Activated T-cell treated with anti-CD3 and anti-CD28 coated beads, Interleukin-2, amount 50 U/mL, for 4 hours (primary cell): ENCODE results near the gene SSNA1. TPM values are rescaled to one million over a fixed set of nuclear protein-coding genes. Genes with fewer than 3 reads are reported as not detected.

Source experiments
- ATAC-seq, 2 donors: fragments of 200-7000 bp; cut with Tn5 transposase; one replicate each; pipeline ENCODE4 v1.10.0; 2021
- DNase-seq: peaks from one replicate; pipeline ENCODE4 v3.0.0-alpha.2; 2020
- H3K27me3 Mint-ChIP-seq: one replicate; pipeline ENCODE4 v1.8.0; 2021; ENCODE audit warnings: low read depth, mixed read lengths
- H3K36me3 Mint-ChIP-seq: one replicate; pipeline ENCODE4 v1.8.0; 2022; ENCODE audit warnings: mixed read lengths; ENCODE audit not compliant: insufficient read depth
- H3K4me1 Mint-ChIP-seq: one replicate; pipeline ENCODE4 v1.8.0; 2021; ENCODE audit warnings: low read depth, mixed read lengths
- H3K4me3 Mint-ChIP-seq: one replicate; pipeline ENCODE4 v1.8.0; 2021; ENCODE audit warnings: mild to moderate bottlenecking, moderate library complexity, mixed read lengths
- H3K9me3 Mint-ChIP-seq: one replicate; pipeline ENCODE4 v1.8.0; 2021; ENCODE audit warnings: mixed read lengths
- total RNA-seq, 3 donors: library from RNA; stranded (reverse); gene quantifications; one replicate each; pipeline ENCODE4 v1.2.1, GENCODE V29; 2021

SSNA1 gene
- total RNA-seq, 3 donors from 2014 or later, result 144 to 156 (median 150) TPM

DNA sequence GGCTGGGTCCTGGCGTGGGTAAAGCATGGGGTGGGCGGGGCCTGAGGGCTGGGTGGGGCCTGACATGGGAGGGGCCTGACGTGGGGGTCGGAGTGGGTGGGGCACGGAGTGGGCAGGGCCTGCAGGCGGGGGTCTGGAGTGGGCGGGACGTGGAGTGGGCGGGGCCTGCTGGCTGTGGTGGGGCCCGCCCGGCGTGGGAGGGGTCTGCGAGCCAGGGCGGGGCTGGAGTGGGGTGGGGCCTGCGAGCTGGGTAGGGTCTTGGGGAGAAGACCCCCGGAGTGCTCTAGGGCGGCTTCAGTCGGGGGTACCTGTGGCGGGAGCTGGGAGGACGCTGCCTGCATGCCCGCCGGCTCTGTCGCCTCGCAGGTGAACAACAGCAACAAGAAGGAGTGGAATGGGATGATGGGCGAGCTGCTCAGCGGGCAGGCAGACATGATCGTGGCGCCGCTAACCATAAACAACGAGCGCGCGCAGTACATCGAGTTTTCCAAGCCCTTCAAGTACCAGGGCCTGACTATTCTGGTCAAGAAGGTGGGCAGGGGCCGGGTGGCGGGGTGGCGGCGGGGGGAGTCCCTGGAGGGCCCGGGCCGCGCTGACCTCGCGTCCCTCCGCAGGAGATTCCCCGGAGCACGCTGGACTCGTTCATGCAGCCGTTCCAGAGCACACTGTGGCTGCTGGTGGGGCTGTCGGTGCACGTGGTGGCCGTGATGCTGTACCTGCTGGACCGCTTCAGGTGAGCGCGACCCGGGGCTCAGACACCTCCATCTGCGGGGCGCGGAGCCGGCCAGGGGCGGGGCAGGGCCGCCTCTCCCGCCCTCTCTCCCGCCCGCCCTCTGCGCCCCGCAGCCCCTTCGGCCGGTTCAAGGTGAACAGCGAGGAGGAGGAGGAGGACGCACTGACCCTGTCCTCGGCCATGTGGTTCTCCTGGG lies 26.7 kb upstream of the SSNA1 start:
- ATAC-seq (no peak), DNase-seq (no peak)
- Mint-ChIP-seq H3K27me3 (peaks cover 65% of the 10 kb centered on the region), H3K4me3 (no peak overlapping the region), H3K4me1 (peaks cover 19% of the 10 kb centered on the region), H3K36me3 (no peaks in the 10 kb centered on the region), H3K9me3 (no peaks in the 10 kb centered on the region)

DNA sequence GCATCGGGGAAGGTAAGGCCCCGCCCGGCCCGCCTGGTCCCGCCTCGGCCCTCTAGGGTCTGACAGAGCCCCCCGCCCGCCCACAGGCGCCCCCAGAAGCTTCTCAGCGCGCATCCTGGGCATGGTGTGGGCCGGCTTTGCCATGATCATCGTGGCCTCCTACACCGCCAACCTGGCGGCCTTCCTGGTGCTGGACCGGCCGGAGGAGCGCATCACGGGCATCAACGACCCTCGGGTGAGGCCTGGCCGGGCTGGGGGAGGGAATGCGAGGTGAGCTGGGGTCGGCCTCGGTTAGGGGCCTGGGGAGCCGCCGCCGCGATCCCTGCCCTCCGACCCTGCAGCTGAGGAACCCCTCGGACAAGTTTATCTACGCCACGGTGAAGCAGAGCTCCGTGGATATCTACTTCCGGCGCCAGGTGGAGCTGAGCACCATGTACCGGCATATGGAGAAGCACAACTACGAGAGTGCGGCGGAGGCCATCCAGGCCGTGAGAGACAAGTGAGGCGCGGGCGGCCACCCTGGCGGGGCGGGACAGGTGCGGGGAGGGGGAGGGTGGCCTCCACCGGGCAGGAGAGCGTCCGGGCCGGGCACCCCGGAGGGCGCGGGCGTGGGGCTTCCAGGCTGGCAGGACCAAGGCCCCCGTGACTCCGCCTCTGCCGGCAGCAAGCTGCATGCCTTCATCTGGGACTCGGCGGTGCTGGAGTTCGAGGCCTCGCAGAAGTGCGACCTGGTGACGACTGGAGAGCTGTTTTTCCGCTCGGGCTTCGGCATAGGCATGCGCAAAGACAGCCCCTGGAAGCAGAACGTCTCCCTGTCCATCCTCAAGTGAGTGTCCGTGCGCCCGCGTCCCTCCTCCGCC lies 25.7 kb upstream of the SSNA1 start:
- Mint-ChIP-seq H3K27me3 (peaks cover 61% of the 10 kb centered on the region), H3K36me3 (no peaks in the 10 kb centered on the region), H3K4me3 (no peak overlapping the region), H3K4me1 (peaks cover 14% of the 10 kb centered on the region), H3K9me3 (no peaks in the 10 kb centered on the region)
- DNase-seq (no peak), ATAC-seq (peak in 1 of 2 donors; percentile 46)

- no peak for ATAC-seq
- no peak for DNase-seq
- H3K9me3 Mint-ChIP-seq, result no peaks in the 10 kb centered on the region
- H3K36me3 Mint-ChIP-seq, result no peaks in the 10 kb centered on the region
- H3K27me3 Mint-ChIP-seq, result peaks cover 55% of the 10 kb centered on the region
- H3K4me3 Mint-ChIP-seq, result no peak overlapping the region
- peaks cover 10% of the 10 kb centered on the region for H3K4me1 Mint-ChIP-seq
Measured at GRCh38 chr9:137163365-137163715, 25.1 kb upstream of the SSNA1 start.

DNA sequence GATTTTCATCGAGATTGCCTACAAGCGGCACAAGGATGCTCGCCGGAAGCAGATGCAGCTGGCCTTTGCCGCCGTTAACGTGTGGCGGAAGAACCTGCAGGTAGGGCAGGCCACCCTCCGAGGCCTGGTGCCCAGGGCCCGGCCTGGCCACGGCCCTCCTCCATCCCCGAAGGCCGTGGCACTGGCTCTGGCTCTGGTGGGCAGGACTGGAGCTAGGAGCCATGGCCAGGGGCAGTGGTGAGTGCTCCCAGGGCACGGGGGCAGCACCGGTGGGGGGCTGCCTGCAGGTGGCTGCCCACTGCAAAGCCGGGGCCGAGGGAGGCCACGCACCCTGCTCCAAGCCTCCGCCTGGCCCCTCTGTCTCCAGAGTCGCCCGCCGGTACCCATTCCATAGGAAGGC lies 24.7 kb upstream of the SSNA1 start:
- H3K9me3 Mint-ChIP-seq, result no peaks in the 10 kb centered on the region

GRCh38 chr9:137164370-137165249 lies 23.9 kb upstream of the SSNA1 start:
- Mint-ChIP-seq H3K36me3 (no peaks in the 10 kb centered on the region), H3K4me1 (peaks cover 4% of the 10 kb centered on the region), H3K9me3 (no peaks in the 10 kb centered on the region), H3K4me3 (no peak overlapping the region), H3K27me3 (peaks cover 49% of the 10 kb centered on the region)
- no peak for ATAC-seq
- DNase-seq, result no peak

More for the DNA sequence above, 24.7 kb upstream of the SSNA1 start:
- peaks cover 8% of the 10 kb centered on the region for H3K4me1 Mint-ChIP-seq
- H3K27me3 Mint-ChIP-seq, result peaks cover 54% of the 10 kb centered on the region
- no peak for DNase-seq
- H3K4me3 Mint-ChIP-seq, result no peak overlapping the region
- H3K36me3 Mint-ChIP-seq, result no peaks in the 10 kb centered on the region
- ATAC-seq, result no peak

DNA sequence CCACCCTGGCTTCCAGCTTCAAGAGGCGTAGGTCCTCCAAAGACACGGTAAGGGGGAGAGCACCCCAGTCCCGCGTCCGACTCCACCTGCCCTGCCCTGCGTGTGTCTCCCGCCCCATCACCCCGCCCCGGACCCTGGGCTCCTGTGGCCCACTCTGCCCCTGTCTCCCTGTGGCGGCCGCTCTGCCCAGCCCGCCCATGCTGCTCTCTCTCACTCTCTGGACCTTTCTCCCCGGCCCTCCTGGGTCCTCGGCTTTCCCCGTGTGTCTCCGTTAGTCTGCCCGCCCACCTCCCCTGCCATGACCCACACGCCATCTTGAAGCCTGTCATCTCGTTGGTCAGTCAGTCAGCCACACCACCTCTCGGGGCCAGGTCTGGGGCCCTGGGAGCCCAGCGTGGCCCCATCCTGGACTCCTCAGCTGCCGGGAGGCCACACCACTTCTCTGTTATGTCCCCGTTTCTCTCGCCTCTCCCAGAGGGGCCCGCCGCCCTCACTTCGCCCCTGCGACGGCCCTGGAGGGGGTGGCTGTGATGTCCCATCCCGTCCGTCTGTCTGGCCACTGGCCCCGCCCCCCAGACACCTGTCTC lies 23.1 kb upstream of the SSNA1 start:
- Mint-ChIP-seq H3K27me3 (peaks cover 49% of the 10 kb centered on the region), H3K36me3 (no peaks in the 10 kb centered on the region), H3K4me3 (no peak overlapping the region), H3K9me3 (no peaks in the 10 kb centered on the region), H3K4me1 (peaks cover 4% of the 10 kb centered on the region)
- DNase-seq, result no peak
- no peak for ATAC-seq

- H3K9me3 Mint-ChIP-seq, result no peaks in the 10 kb centered on the region
- peaks cover 51% of the 10 kb centered on the region for H3K27me3 Mint-ChIP-seq
- ATAC-seq, result no peak
- no peak overlapping the region for H3K4me3 Mint-ChIP-seq
- peaks cover 4% of the 10 kb centered on the region for H3K4me1 Mint-ChIP-seq
- no peak for DNase-seq
- no peaks in the 10 kb centered on the region for H3K36me3 Mint-ChIP-seq
Measured at GRCh38 chr9:137166380-137167229, 21.9 kb upstream of the SSNA1 start.

- Mint-ChIP-seq H3K27me3 (peaks cover 48% of the 10 kb centered on the region), H3K4me1 (peaks cover 4% of the 10 kb centered on the region), H3K36me3 (no peaks in the 10 kb centered on the region), H3K4me3 (no peak overlapping the region), H3K9me3 (no peaks in the 10 kb centered on the region)
- no peak for ATAC-seq
- no peak for DNase-seq
Measured at GRCh38 chr9:137167277-137167746, 21.2 kb upstream of the SSNA1 start.

DNA sequence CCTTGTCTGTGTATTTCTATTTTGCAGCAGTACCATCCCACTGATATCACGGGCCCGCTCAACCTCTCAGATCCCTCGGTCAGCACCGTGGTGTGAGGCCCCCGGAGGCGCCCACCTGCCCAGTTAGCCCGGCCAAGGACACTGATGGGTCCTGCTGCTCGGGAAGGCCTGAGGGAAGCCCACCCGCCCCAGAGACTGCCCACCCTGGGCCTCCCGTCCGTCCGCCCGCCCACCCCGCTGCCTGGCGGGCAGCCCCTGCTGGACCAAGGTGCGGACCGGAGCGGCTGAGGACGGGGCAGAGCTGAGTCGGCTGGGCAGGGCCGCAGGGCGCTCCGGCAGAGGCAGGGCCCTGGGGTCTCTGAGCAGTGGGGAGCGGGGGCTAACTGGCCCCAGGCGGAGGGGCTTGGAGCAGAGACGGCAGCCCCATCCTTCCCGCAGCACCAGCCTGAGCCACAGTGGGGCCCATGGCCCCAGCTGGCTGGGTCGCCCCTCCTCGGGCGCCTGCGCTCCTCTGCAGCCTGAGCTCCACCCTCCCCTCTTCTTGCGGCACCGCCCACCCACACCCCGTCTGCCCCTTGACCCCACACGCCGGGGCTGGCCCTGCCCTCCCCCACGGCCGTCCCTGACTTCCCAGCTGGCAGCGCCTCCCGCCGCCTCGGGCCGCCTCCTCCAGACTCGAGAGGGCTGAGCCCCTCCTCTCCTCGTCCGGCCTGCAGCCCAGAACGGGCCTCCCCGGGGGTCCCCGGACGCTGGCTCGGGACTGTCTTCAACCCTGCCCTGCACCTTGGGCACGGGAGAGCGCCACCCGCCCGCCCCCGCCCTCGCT lies 20.5 kb upstream of the SSNA1 start:
- ATAC-seq, result peak; percentile 4 to 21
- no peak overlapping the region for H3K4me3 Mint-ChIP-seq
- H3K36me3 Mint-ChIP-seq, result no peaks in the 10 kb centered on the region
- peaks cover 46% of the 10 kb centered on the region for H3K27me3 Mint-ChIP-seq
- no peak for DNase-seq
- H3K4me1 Mint-ChIP-seq, result peaks cover 4% of the 10 kb centered on the region
- H3K9me3 Mint-ChIP-seq, result no peaks in the 10 kb centered on the region

DNA sequence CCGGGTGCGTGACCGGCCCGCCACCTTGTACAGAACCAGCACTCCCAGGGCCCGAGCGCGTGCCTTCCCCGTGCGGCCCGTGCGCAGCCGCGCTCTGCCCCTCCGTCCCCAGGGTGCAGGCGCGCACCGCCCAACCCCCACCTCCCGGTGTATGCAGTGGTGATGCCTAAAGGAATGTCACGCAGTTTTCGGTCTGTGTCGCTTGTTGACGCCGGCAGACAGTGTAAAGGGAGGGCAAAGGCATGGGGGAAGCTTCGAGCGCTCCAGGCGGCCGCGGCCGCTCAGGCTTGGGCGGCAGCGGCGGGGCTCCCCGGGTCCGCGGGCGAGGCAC lies 19.9 kb upstream of the SSNA1 start:
- H3K4me1 Mint-ChIP-seq, result peaks cover 4% of the 10 kb centered on the region
- H3K9me3 Mint-ChIP-seq, result no peaks in the 10 kb centered on the region
- ATAC-seq (peak; percentile 24 to 31), DNase-seq (no peak)
- peaks cover 47% of the 10 kb centered on the region for H3K27me3 Mint-ChIP-seq
- no peak overlapping the region for H3K4me3 Mint-ChIP-seq
- H3K36me3 Mint-ChIP-seq, result no peaks in the 10 kb centered on the region

- Mint-ChIP-seq H3K4me1 (peaks cover 4% of the 10 kb centered on the region), H3K36me3 (no peaks in the 10 kb centered on the region), H3K27me3 (peaks cover 44% of the 10 kb centered on the region), H3K4me3 (no peak overlapping the region), H3K9me3 (no peaks in the 10 kb centered on the region)
- ATAC-seq (peak; percentile 22 to 42), DNase-seq (no peak)
Measured at GRCh38 chr9:137168904-137169856, 19.3 kb upstream of the SSNA1 start.
